Measurements from ENCODE around the gene WDR90.
A peak's percentile ranks its signal among the peaks of the same experiment; 100 is the strongest.

WDR90 gene

DNA sequence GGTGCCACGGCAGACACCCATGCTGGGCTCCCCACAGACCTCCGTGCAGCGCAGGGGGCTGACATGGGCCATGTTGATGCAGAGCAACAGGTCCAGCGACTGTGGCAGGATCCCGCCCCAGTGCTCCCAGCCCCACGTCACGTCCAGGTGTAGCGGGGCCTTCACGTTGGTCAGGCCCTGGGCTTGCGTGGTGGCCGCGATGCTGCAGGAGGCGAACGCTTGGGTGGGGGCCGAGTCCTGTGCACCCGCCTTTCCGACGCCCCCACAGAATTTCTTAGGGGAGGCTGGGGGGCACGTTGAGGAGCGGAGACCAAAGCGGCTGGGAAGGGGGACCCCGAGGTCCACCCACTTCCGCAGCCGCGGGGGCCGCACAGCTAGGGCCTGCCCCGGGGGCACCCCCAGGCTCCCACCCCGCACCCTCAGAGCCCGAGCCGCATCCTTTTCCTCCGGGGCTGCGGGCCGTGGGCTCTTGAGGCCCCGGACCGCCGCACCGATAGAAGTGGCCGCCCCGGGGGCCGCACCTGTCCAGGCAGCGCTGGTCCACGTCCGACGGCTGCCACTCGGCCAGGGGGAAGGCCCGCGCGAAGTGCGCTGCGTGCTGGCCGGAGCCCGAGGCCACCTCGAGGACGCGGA lies 13.5 kb upstream of the WDR90 start:
- H3K79me2 ChIP-seq (ENCODE audit: insufficient read depth, low read length) = peaks cover 14% of the 10 kb centered on the region
- peak overlapping the region; percentile 90 for H3K4me3 ChIP-seq (ENCODE audit: low read length, poor library complexity, severe bottlenecking)
- H3K4me1 ChIP-seq (ENCODE audit: insufficient read depth, low read length, poor library complexity, severe bottlenecking) = no peaks in the 10 kb centered on the region
- H3K9ac ChIP-seq (ENCODE audit: low read depth, low read length, poor library complexity, severe bottlenecking) = peak overlapping the region; percentile 83
- H3K27me3 ChIP-seq (ENCODE audit: insufficient read depth, low read length, poor library complexity, severe bottlenecking) = no peaks in the 10 kb centered on the region
- TF ChIP-seq EZH2phosphoT487 (IDR thresholded peaks at IDR 0.05; ENCODE audit: borderline replicate concordance) = no peak
- TF ChIP-seq, protein P1, sequence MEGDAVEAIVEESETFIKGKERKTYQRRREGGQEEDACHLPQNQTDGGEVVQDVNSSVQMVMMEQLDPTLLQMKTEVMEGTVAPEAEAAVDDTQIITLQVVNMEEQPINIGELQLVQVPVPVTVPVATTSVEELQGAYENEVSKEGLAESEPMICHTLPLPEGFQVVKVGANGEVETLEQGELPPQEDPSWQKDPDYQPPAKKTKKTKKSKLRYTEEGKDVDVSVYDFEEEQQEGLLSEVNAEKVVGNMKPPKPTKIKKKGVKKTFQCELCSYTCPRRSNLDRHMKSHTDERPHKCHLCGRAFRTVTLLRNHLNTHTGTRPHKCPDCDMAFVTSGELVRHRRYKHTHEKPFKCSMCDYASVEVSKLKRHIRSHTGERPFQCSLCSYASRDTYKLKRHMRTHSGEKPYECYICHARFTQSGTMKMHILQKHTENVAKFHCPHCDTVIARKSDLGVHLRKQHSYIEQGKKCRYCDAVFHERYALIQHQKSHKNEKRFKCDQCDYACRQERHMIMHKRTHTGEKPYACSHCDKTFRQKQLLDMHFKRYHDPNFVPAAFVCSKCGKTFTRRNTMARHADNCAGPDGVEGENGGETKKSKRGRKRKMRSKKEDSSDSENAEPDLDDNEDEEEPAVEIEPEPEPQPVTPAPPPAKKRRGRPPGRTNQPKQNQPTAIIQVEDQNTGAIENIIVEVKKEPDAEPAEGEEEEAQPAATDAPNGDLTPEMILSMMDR (conservative IDR thresholded peaks at IDR 0.05; ENCODE audit: low read length) = no peak
- H2AFZ ChIP-seq (ENCODE audit: low read length) = peak overlapping the region; percentile 49; the same call in 1 of the 2 replicates
- H3K9me2 ChIP-seq (replicated peaks; ENCODE audit: low read depth, low read length) = no peaks in the 10 kb centered on the region
- no peaks in the 10 kb centered on the region for H3F3A ChIP-seq (ENCODE audit: low read depth)
- no peaks in the 10 kb centered on the region for H4K20me1 ChIP-seq (ENCODE audit: insufficient read depth, low read length, poor library complexity, severe bottlenecking)
- H3K4me2 ChIP-seq (ENCODE audit: low read depth, low read length, poor library complexity, severe bottlenecking) = peak overlapping the region; percentile 94
- H3K9me3 ChIP-seq (ENCODE audit: insufficient read depth, low read depth, low read length) = no peaks in the 10 kb centered on the region
- no peaks in the 10 kb centered on the region for H3K36me3 ChIP-seq (ENCODE audit: insufficient read depth, low read length)

DNA sequence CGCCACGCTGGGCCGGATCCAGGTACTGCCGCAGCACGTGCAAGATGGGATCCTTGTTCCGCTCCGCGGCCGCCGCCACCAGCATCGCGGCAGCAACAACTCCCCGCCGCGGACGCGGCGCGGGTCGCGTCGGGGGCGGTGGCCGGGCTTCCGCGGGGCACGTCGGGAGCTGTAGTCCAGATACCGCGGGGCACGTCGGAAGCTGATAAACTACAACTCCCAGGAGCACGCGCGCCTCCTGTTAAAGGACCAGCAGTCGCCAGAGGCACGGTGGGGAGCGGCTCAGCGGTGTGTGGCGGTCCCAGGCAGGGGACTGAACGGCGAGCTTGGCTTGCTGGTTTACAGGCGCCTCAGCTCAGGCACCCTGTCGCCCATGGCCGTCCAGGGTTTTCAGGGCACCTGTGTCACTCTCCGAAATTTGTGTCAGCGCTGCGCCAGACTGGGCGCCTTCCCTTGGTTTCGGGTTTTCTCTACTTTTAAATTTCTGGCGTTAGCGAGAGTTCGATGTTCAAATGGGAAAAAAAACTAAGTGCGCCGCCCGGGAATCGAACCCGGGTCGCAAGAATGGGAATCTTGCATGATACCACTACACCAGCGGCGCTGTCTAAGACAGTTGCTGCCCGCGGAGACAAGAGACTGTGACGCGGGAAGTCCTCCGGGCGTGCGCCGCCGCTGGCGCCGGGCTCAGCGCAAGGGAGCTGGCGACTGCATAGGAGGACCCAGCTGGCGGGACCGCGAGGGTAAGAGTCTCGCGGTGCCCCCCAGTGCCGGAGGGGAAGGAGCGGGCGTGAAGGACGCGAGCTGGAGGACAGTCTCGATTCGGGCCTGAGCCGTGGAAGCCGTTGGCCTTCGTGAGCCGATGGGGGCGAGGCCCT lies 12.7 kb upstream of the WDR90 start, which contains the start of gene METTL26:
METTL26 (minus strand) TSS at position 100 of the 875 bp plus-strand sequence; CDS start at position 85, 15 bp downstream.
- Histone ChIP-seq H4K20me1 (ENCODE audit: insufficient read depth, low read length, poor library complexity, severe bottlenecking) (no peaks in the 10 kb centered on the region), H3F3A (ENCODE audit: low read depth) (no peaks in the 10 kb centered on the region), H3K36me3 (ENCODE audit: insufficient read depth, low read length) (no peaks in the 10 kb centered on the region), H3K9me3 (ENCODE audit: insufficient read depth, low read depth, low read length) (no peaks in the 10 kb centered on the region), H3K9ac (ENCODE audit: low read depth, low read length, poor library complexity, severe bottlenecking) (peak within 1 kb of the TSS; percentile 83), H3K9me2 (replicated peaks; ENCODE audit: low read depth, low read length) (no peaks in the 10 kb centered on the region), H3K4me1 (ENCODE audit: insufficient read depth, low read length, poor library complexity, severe bottlenecking) (no peaks in the 10 kb centered on the region), H3K4me2 (ENCODE audit: low read depth, low read length, poor library complexity, severe bottlenecking) (peak within 1 kb of the TSS; percentile 94), H2AFZ (ENCODE audit: low read length) (peak within 1 kb of the TSS; percentile 90), H3K4me3 (ENCODE audit: low read length, poor library complexity, severe bottlenecking) (peak within 1 kb of the TSS; percentile 90), H3K27me3 (ENCODE audit: insufficient read depth, low read length, poor library complexity, severe bottlenecking) (no peaks in the 10 kb centered on the region), H3K79me2 (ENCODE audit: insufficient read depth, low read length) (peaks cover 14% of the 10 kb centered on the region)
- no peak for TF ChIP-seq EZH2phosphoT487 (IDR thresholded peaks at IDR 0.05; ENCODE audit: borderline replicate concordance)
- TF ChIP-seq, protein P1 (conservative IDR thresholded peaks at IDR 0.05; ENCODE audit: low read length) = no peak

DNA sequence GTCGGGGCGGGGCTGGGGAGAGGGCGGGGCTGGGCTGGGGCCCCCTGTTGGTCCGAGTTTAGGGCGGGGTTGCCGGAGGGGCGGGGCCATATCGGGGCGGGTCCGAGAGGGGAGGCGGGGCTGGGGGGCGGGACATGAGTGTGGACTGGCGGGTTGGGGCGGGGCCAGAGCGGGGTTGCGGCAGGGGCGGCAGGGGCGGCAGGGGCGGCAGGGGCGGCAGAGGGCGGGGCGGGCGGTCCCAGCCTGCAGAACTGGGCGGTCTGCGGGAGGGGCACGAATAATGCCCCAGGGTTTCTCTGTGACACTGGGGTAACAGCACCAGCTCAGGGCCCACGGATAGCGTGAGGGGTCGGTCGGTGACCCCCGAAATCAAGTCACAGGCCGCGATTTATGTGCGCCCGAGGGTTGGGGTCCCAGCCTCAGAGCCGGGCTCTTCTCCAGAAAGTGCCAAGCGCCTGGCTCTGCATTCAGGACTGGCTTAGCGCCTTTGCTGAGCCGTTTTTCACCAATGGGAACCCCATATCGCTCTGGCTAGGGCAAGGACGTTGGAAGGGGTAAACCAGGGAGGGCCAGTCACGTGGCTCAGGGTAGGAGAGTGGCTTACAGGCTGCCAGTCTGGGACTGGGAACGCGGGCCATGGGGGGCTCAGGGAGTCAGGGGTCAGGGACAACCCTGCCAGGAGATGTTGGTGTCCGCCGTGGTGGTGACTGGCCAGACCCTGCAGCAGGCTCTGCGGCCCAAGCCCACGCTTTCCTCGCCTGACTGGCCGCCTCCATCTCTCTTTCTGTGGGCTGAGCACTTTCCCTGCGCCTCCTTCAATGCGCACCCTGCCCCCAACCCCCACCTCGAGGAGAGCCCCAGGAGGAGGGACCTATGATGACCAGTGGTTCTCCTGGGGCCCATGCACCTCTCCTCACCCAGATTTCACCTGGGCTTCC lies 11.8 kb upstream of the WDR90 start:
- Histone ChIP-seq H3K4me2 (ENCODE audit: low read depth, low read length, poor library complexity, severe bottlenecking) (peak overlapping the region; percentile 74), H3K27me3 (ENCODE audit: insufficient read depth, low read length, poor library complexity, severe bottlenecking) (no peaks in the 10 kb centered on the region), H2AFZ (ENCODE audit: low read length) (peak overlapping the region; percentile 90), H3K9me2 (replicated peaks; ENCODE audit: low read depth, low read length) (no peaks in the 10 kb centered on the region), H3K36me3 (ENCODE audit: insufficient read depth, low read length) (no peaks in the 10 kb centered on the region), H3K79me2 (ENCODE audit: insufficient read depth, low read length) (peaks cover 14% of the 10 kb centered on the region), H3K9ac (ENCODE audit: low read depth, low read length, poor library complexity, severe bottlenecking) (peak overlapping the region; percentile 83), H3K4me3 (ENCODE audit: low read length, poor library complexity, severe bottlenecking) (peak overlapping the region; percentile 90), H4K20me1 (ENCODE audit: insufficient read depth, low read length, poor library complexity, severe bottlenecking) (no peaks in the 10 kb centered on the region), H3K4me1 (ENCODE audit: insufficient read depth, low read length, poor library complexity, severe bottlenecking) (no peaks in the 10 kb centered on the region), H3F3A (ENCODE audit: low read depth) (no peaks in the 10 kb centered on the region), H3K9me3 (ENCODE audit: insufficient read depth, low read depth, low read length) (no peaks in the 10 kb centered on the region)
- no peak for TF ChIP-seq EZH2phosphoT487 (IDR thresholded peaks at IDR 0.05; ENCODE audit: borderline replicate concordance)
- TF ChIP-seq, protein P1 (conservative IDR thresholded peaks at IDR 0.05; ENCODE audit: low read length) = no peak
